NCI-H510A treated with DMSO at 0.1 percent for 48 hours (cell line): ENCODE measurements around the gene CDC23.

Source experiments
- DNase-seq: peaks from one replicate; lab custom pipeline; 2025; lab: John Stamatoyannopoulos, UW

Gene CDC23

DNA sequence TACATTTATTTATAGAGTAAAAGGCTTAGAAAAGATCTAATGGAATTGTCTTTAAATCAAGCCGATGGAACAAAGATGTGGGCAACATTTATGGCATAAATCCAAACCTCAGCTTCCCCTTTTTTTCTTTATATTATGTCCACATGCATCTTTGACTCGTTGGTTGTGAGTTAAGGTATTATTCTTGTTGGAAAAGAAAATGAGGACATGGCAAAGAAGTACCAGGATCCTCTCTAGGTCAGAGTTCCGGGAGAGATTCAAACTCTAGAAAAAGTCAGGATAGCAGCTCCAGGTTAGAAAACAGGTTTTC lies 73.4 kb downstream of the CDC23 start:
- no peak for DNase-seq

DNA sequence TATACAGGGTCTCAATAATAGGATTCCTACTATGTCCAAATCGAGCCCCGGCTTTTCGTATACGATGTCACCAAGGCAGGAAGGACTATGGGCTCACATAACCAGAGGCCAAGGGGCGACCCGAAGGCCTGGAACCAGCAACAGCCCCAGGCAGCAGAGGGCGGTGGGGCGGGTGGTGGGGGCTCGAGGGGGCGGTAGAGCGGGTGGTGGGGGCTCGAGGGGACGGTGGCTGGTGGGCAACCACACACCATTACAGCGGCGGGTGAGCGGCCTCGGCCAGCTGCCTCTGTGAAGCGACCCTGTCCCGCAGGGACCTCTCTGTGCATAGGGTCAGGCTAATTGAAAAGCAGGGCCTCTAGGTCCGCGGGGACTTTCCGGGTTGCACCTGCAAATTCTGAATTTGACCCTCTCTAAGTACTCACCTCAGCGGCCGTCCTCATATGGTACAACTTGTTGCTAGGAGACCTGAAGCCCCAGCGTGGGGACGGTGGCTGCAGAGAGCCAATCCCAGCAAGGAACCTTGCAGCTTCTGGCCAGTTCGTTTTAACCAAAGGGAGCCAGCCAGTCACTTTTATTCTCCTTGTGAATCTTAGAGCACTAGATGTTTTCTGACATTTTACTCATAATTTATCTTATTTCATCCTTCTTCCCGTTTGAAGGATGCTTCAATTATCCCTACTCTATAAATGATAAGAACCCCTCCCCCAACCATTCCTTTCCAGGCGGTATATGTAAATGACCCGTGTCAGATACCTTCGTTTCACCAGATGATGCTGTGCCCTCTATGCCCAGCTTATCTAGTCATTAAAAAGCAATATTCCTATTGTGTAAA lies 74.0 kb downstream of the CDC23 start, which contains the start of gene NME5:
Gene NME5 (minus strand): TSS at position 480 of the 832 bp plus-strand sequence. CDS start 648 bp downstream, outside the sequence.
- DNase-seq, result peak; percentile 48
